Measurements from ENCODE around the gene CXorf58.

GRCh38 chrX:23887451-23887850, 20.4 kb upstream of the CXorf58 start:
- TF ChIP-seq CTCF (IDR thresholded peaks at IDR 0.05; ENCODE audit: low read depth, low read length) (no peak), EZH2phosphoT487 (IDR thresholded peaks at IDR 0.05; ENCODE audit: low read depth) (no peak)

Data from OCI-LY3 (cell line).